Fibroblast of pulmonary artery (primary cell): Measurements from ENCODE around the gene ELOVL1.

Experiments used
- DNase-seq: peaks from one replicate; pipeline ENCODE4 v3.0.0-alpha.2; 2010; ENCODE audit warnings: low read depth
- H3K4me3 ChIP-seq: replicated peaks from 2 replicates; pipeline ENCODE4 v1.5.1; 2011; ENCODE audit warnings: low read depth, mild to moderate bottlenecking, control low read depth, low read length, moderate library complexity
- TF ChIP-seq, protein P1 (sequence below): IDR thresholded peaks from 2 replicates; pipeline ENCODE4 v1.5.1; 2011; ENCODE audit warnings: mild to moderate bottlenecking, control low read depth, low read length, inconsistent platforms; ENCODE audit errors: missing control alignments

ELOVL1 gene

GRCh38 chr1:43389326-43390313 is 21.8 kb upstream of the ELOVL1 start, which contains the start of the genes MED8 and SZT2:
TSS of gene MED8 (minus strand) at chr1:43389800. CDS start at chr1:43389764, 36 bp downstream.
TSS of gene SZT2 (plus strand) at chr1:43389899. CDS start at chr1:43389969, 70 bp downstream.
- TF ChIP-seq, protein P1, sequence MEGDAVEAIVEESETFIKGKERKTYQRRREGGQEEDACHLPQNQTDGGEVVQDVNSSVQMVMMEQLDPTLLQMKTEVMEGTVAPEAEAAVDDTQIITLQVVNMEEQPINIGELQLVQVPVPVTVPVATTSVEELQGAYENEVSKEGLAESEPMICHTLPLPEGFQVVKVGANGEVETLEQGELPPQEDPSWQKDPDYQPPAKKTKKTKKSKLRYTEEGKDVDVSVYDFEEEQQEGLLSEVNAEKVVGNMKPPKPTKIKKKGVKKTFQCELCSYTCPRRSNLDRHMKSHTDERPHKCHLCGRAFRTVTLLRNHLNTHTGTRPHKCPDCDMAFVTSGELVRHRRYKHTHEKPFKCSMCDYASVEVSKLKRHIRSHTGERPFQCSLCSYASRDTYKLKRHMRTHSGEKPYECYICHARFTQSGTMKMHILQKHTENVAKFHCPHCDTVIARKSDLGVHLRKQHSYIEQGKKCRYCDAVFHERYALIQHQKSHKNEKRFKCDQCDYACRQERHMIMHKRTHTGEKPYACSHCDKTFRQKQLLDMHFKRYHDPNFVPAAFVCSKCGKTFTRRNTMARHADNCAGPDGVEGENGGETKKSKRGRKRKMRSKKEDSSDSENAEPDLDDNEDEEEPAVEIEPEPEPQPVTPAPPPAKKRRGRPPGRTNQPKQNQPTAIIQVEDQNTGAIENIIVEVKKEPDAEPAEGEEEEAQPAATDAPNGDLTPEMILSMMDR = no peak
- DNase-seq = peak; percentile 95
- H3K4me3 ChIP-seq = peak within 1 kb of the TSS; percentile 97

DNA sequence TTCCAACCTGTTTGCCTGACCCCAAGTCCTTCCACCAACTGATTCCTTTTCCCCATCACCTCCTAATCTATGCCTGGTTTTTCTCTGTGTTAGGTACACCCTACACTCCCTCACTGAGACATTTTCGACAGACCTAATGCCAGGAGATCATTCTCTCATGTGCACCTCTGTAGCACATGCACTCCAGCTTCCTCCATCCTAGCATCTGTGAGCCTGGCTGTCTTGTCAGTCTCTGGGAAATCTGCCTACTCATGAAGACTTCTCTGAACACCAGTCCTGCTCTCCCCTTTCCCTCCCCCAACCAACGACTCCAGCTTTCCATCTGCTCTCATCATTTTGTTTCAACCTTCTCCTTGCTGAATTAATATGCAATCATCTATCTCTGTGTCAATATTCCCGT is 20.8 kb upstream of the ELOVL1 start:
- peak overlapping the region; percentile 97 for H3K4me3 ChIP-seq
- TF ChIP-seq, protein P1 = no peak
- no peak for DNase-seq

GRCh38 chr1:43387976-43388599 is 20.3 kb upstream of the ELOVL1 start:
- TF ChIP-seq, protein P1 = no peak
- H3K4me3 ChIP-seq = no peak overlapping the region
- no peak for DNase-seq

- TF ChIP-seq, protein P1 = no peak
- H3K4me3 ChIP-seq = no peak overlapping the region
- DNase-seq = no peak
Measured at GRCh38 chr1:43386676-43387075, 18.9 kb upstream of the ELOVL1 start.

GRCh38 chr1:43383449-43383848 is 15.6 kb upstream of the ELOVL1 start:
- H3K4me3 ChIP-seq = no peak overlapping the region
- no peak for DNase-seq
- TF ChIP-seq, protein P1 = no peak

- H3K4me3 ChIP-seq = no peak overlapping the region
- peak; percentile 53 for DNase-seq
- TF ChIP-seq, protein P1 = no peak
Measured at GRCh38 chr1:43382027-43382779, 14.4 kb upstream of the ELOVL1 start.
